Natural killer cell (primary cell): ENCODE data around the gene GSG1L. TPM values are rescaled to one million over a fixed set of nuclear protein-coding genes. Genes with fewer than 3 reads are reported as not detected.

Experiments
- ATAC-seq, 3 donors: fragments of 150-1000 bp in 2 of 3; fragments of 200-7000 bp in 1 of 3; cut with Tn5 transposase; 1 replicate in 1 of 3; 2 replicates in 2 of 3; pipeline ENCODE4 v1.10.0; 2021; ENCODE audit warnings: mild to moderate bottlenecking in 2 of 3, moderate library complexity in 2 of 3
- DNase-seq, 2 donors: peaks; one replicate each; pipeline versions ENCODE4 v3.0.0 to v3.0.0-alpha.2; 2013 to 2021; ENCODE audit warnings: mixed read lengths in 1 of 2
- H3K27ac ChIP-seq: one replicate; pipeline ENCODE4 v1.5.1; 2013; ENCODE audit warnings: mild to moderate bottlenecking, low read length
- H3K27me3 ChIP-seq: one replicate; pipeline ENCODE4 v1.6.1; 2013; ENCODE audit warnings: low read length; ENCODE audit not compliant: control insufficient read depth, insufficient read depth
- H3K36me3 ChIP-seq: one replicate; pipeline ENCODE4 v1.6.1; 2013; ENCODE audit warnings: low read length; ENCODE audit not compliant: control insufficient read depth, insufficient read depth
- H3K4me1 ChIP-seq: one replicate; pipeline ENCODE4 v1.6.1; 2013; ENCODE audit warnings: low read length; ENCODE audit not compliant: control insufficient read depth, insufficient read depth
- H3K4me3 ChIP-seq: one replicate; pipeline ENCODE4 v1.5.1; 2013; ENCODE audit warnings: low read length
- H3K9me3 ChIP-seq: one replicate; pipeline ENCODE4 v1.6.1; 2013; ENCODE audit warnings: low read length; ENCODE audit not compliant: control insufficient read depth, insufficient read depth
- H3K27ac Mint-ChIP-seq, 2 donors: one replicate each; pipeline ENCODE4 v1.8.0; 2022; ENCODE audit warnings: mild to moderate bottlenecking in 2 of 2, mixed read lengths in 2 of 2, moderate library complexity in 1 of 2
- H3K27me3 Mint-ChIP-seq, 2 donors: one replicate each; pipeline ENCODE4 v1.8.0; 2022; ENCODE audit warnings: low read depth in 2 of 2, mixed read lengths in 2 of 2
- H3K36me3 Mint-ChIP-seq: one replicate; pipeline ENCODE4 v1.8.0; 2022; ENCODE audit warnings: mixed read lengths
- H3K4me1 Mint-ChIP-seq, 2 donors: one replicate each; pipeline ENCODE4 v1.8.0; 2022; ENCODE audit warnings: mixed read lengths in 2 of 2
- H3K4me3 Mint-ChIP-seq: one replicate; pipeline ENCODE4 v1.8.0; 2022; ENCODE audit warnings: mild to moderate bottlenecking, moderate library complexity, mixed read lengths
- H3K9me3 Mint-ChIP-seq, 2 donors: one replicate each; pipeline ENCODE4 v1.8.0; 2022; ENCODE audit warnings: mixed read lengths in 2 of 2
- CTCF ChIP-seq: fragments of 200-600 bp; IDR thresholded peaks from one replicate; pipeline ENCODE4 v1.8.0; 2022; ENCODE audit warnings: antibody characterized with exemption
- WGBS: methylation state at CpG from one replicate; pipeline ENCODE4 v1.1.7; 2013; ENCODE audit warnings: missing lambda C conversion rate; ENCODE audit not compliant: insufficient coverage; 5-methylcytosine and 5-hydroxymethylcytosine counted together
- intact Hi-C: fragments of 100-400 bp; cut with micrococcal nuclease; formaldehyde crosslinking; loops from one replicate; pipeline ENCODE4 v1.14.2; 2022
- total RNA-seq, 4 donors: library from RNA; stranded (reverse); fragments of 120-200 nt in 1 of 4; gene quantifications; one replicate each; pipeline versions ENCODE4 v1.2.3 to v1.2.4, GENCODE V29; 2013 to 2022

Gene GSG1L
- total RNA-seq, 3 donors from 2014 or later (not counting 1 experiment from before 2014, with no cell fraction given) = 0.25 TPM; not detected in 2

GRCh38 chr16:28025631-28026030, 37.9 kb downstream of the GSG1L start:
- no peak for ATAC-seq
- peaks cover 0 to 15% of the 10 kb centered on the region in 2 donors for H3K27me3 Mint-ChIP-seq
- no peak for DNase-seq
- no peak overlapping the region for H3K27ac Mint-ChIP-seq
- H3K9me3 Mint-ChIP-seq = peaks cover 0 to 3% of the 10 kb centered on the region in 2 donors
- H3K4me3 ChIP-seq = no peak overlapping the region
- no peaks in the 10 kb centered on the region for H3K4me1 ChIP-seq
- whole genome bisulfite sequencing = 88% methylated on average over 4 of the region's 4 CpGs
- H3K36me3 Mint-ChIP-seq = no peaks in the 10 kb centered on the region
- H3K4me1 Mint-ChIP-seq = no peaks in the 10 kb centered on the region
- TF ChIP-seq CTCF = no peak
- no peaks in the 10 kb centered on the region for H3K36me3 ChIP-seq
- intact Hi-C loops = loop anchor here (10.0 kb wide), 1 partner anchor 51 kb away; no protein-coding TSS in a partner anchor
- H3K27me3 ChIP-seq = no peaks in the 10 kb centered on the region
- H3K9me3 ChIP-seq = peaks cover 2% of the 10 kb centered on the region
- no peak overlapping the region for H3K27ac ChIP-seq
- H3K4me3 Mint-ChIP-seq = no peak overlapping the region

GRCh38 chr16:28019218-28019617, 44.3 kb downstream of the GSG1L start:
- no peaks in the 10 kb centered on the region for H3K4me1 Mint-ChIP-seq
- intact Hi-C loops = no loop called here
- H3K36me3 Mint-ChIP-seq = no peaks in the 10 kb centered on the region
- no peak for DNase-seq
- no peak for TF ChIP-seq CTCF
- Histone ChIP-seq H3K36me3 (no peaks in the 10 kb centered on the region), H3K4me3 (no peak overlapping the region), H3K4me1 (no peaks in the 10 kb centered on the region), H3K27me3 (no peaks in the 10 kb centered on the region), H3K9me3 (peaks cover 4% of the 10 kb centered on the region), H3K27ac (no peak overlapping the region)
- H3K4me3 Mint-ChIP-seq = no peak overlapping the region
- H3K27ac Mint-ChIP-seq = no peak overlapping the region
- no peak for ATAC-seq
- peaks cover 5 to 46% of the 10 kb centered on the region in 2 donors for H3K27me3 Mint-ChIP-seq
- no peaks in the 10 kb centered on the region for H3K9me3 Mint-ChIP-seq
- WGBS = 90% methylated on average over 5 of the region's 5 CpGs

- Mint-ChIP-seq H3K4me3 (no peak overlapping the region), H3K9me3 (no peaks in the 10 kb centered on the region), H3K27ac (no peak overlapping the region), H3K27me3 (peaks cover 12 to 26% of the 10 kb centered on the region in 2 donors), H3K4me1 (no peaks in the 10 kb centered on the region), H3K36me3 (no peaks in the 10 kb centered on the region)
- Histone ChIP-seq H3K4me1 (no peaks in the 10 kb centered on the region), H3K4me3 (no peak overlapping the region), H3K27ac (no peak overlapping the region), H3K9me3 (no peaks in the 10 kb centered on the region), H3K36me3 (no peaks in the 10 kb centered on the region), H3K27me3 (no peaks in the 10 kb centered on the region)
- DNase-seq = no peak
- ATAC-seq = no peak
- intact Hi-C loops = no loop called here
- 90% methylated on average over 3 of the region's 3 CpGs for WGBS
- no peak for TF ChIP-seq CTCF
Observed at GRCh38 chr16:28014851-28015250, 48.7 kb downstream of the GSG1L start.

- Mint-ChIP-seq H3K27me3 (peaks cover 17 to 21% of the 10 kb centered on the region in 2 donors), H3K9me3 (no peaks in the 10 kb centered on the region), H3K4me1 (no peaks in the 10 kb centered on the region), H3K36me3 (no peaks in the 10 kb centered on the region), H3K27ac (no peak overlapping the region), H3K4me3 (no peak overlapping the region)
- DNase-seq (no peak), ATAC-seq (no peak)
- H3K4me3 ChIP-seq = no peak overlapping the region
- no peaks in the 10 kb centered on the region for H3K36me3 ChIP-seq
- H3K4me1 ChIP-seq = no peaks in the 10 kb centered on the region
- intact Hi-C loops = no loop called here
- H3K27ac ChIP-seq = no peak overlapping the region
- H3K9me3 ChIP-seq = no peaks in the 10 kb centered on the region
- 87% methylated on average over 2 of the region's 2 CpGs for WGBS
- no peaks in the 10 kb centered on the region for H3K27me3 ChIP-seq
- no peak for TF ChIP-seq CTCF
Observed at GRCh38 chr16:28013878-28014277, 49.6 kb downstream of the GSG1L start.
